B cell (primary cell): ENCODE results near the gene NIN. TPM values are rescaled to one million over a fixed set of nuclear protein-coding genes. Genes with fewer than 3 reads are reported as not detected.

Experiments used
- ATAC-seq: fragments of 200-7000 bp; cut with Tn5 transposase; one replicate; pipeline ENCODE4 v1.10.0; 2021; ENCODE audit warnings: low read depth, mild to moderate bottlenecking, moderate number of reproducible peaks, moderate library complexity
- CTCF ChIA-PET: fragments of 350-600 bp; sonication (Branson Sonifier 250); formaldehyde crosslinking; loops from one replicate; lab custom pipeline; 2021; ENCODE audit warnings: antibody characterized with exemption, inconsistent platforms; lab: Charles Lee
- POLR2A ChIA-PET: fragments of 350-600 bp; sonication (Branson Sonifier 250); formaldehyde crosslinking; loops from one replicate; lab custom pipeline; 2021; ENCODE audit warnings: antibody characterized with exemption; lab: Charles Lee
- DNase-seq: peaks from one replicate; pipeline ENCODE4 v3.0.0; 2013
- H2AFZ ChIP-seq: 2 replicates; pipeline ENCODE4 v1.6.1; 2012; ENCODE audit warnings: mild to moderate bottlenecking, low read depth, low read length; ENCODE audit not compliant: insufficient read depth, poor library complexity, severe bottlenecking
- H3K27ac ChIP-seq, 2 donors: 1 replicate in 1 of 2; 2 replicates in 1 of 2; pipeline ENCODE4 v1.5.1; 2012 to 2013; ENCODE audit warnings: low read length in 2 of 2, mild to moderate bottlenecking in 2 of 2, moderate library complexity in 1 of 2
- H3K27me3 ChIP-seq, 4 experiments: fragments of 200-600 bp in 1 of 4; sonication (generic) in 1 of 4; replicated peaks in 1 of 4; 1 replicate in 2 of 4; 2 replicates in 2 of 4; pipeline versions ENCODE4 v1.6.1 to v1.7.0; 2013 to 2016; ENCODE audit warnings: low read length in 3 of 4, mild to moderate bottlenecking in 2 of 4, mixed read lengths in 1 of 4, moderate library complexity in 1 of 4; ENCODE audit not compliant: insufficient read depth in 4 of 4, control insufficient read depth in 3 of 4; ENCODE audit errors: control extremely low read depth in 1 of 4
- H3K36me3 ChIP-seq, 2 experiments: replicated peaks in 1 of 2; 1 replicate in 1 of 2; 2 replicates in 1 of 2; pipeline versions ENCODE4 v1.6.1 to v1.7.1; 2013; ENCODE audit warnings: low read length in 1 of 2; ENCODE audit not compliant: insufficient read depth in 2 of 2, control insufficient read depth in 1 of 2; ENCODE audit errors: control extremely low read depth in 1 of 2, extremely low read depth in 1 of 2
- H3K4me1 ChIP-seq, 2 donors: fragments of 200-600 bp in 1 of 2; sonication (generic) in 1 of 2; 1 replicate in 1 of 2; 2 replicates in 1 of 2; pipeline versions ENCODE4 v1.5.1 to v1.6.1; 2013 to 2017; ENCODE audit warnings: low read length in 2 of 2; ENCODE audit not compliant: control insufficient read depth in 2 of 2, insufficient read depth in 2 of 2
- H3K4me2 ChIP-seq: replicated peaks from 2 replicates; pipeline ENCODE3; 2012; ENCODE audit warnings: mild to moderate bottlenecking, low read depth, low read length; ENCODE audit not compliant: poor library complexity, severe bottlenecking
- H3K4me3 ChIP-seq, 5 experiments: fragments of 200-600 bp in 1 of 5; sonication (generic) in 1 of 5; 1 replicate in 3 of 5; 2 replicates in 2 of 5; pipeline versions ENCODE4 v1.5.1 to v1.7.0; 2011 to 2016; ENCODE audit warnings: low read length in 4 of 5, mild to moderate bottlenecking in 4 of 5, low read depth in 2 of 5, control low read depth in 1 of 5, moderate library complexity in 1 of 5; ENCODE audit not compliant: insufficient read depth in 1 of 5; ENCODE audit errors: control extremely low read depth in 1 of 5, extremely low read depth in 1 of 5
- H3K79me2 ChIP-seq: fragments of 200-600 bp; sonication (generic); one replicate; pipeline ENCODE4 v1.6.0; 2016; ENCODE audit warnings: low read length; ENCODE audit not compliant: control insufficient read depth, insufficient read depth
- H3K9ac ChIP-seq: fragments of 200-600 bp; sonication (generic); 2 replicates; pipeline ENCODE4 v1.6.1; 2017; ENCODE audit warnings: mild to moderate bottlenecking, low read length, moderate library complexity
- H3K9me3 ChIP-seq, 3 donors: one replicate each; pipeline versions ENCODE4 v1.6.1 to v1.7.1; 2013; ENCODE audit warnings: low read length in 2 of 3; ENCODE audit not compliant: control insufficient read depth in 2 of 3, insufficient read depth in 1 of 3; ENCODE audit errors: control extremely low read depth in 1 of 3
- H4K20me1 ChIP-seq: 2 replicates; pipeline ENCODE4 v1.6.0; 2012; ENCODE audit warnings: mild to moderate bottlenecking, low read length; ENCODE audit not compliant: insufficient read depth, control insufficient read depth, poor library complexity, severe bottlenecking
- H3K27ac Mint-ChIP-seq: one replicate; pipeline ENCODE4 v1.8.0; 2021; ENCODE audit warnings: mixed read lengths
- H3K27me3 Mint-ChIP-seq: one replicate; pipeline ENCODE4 v1.8.0; 2021; ENCODE audit warnings: mixed read lengths
- H3K4me1 Mint-ChIP-seq: one replicate; pipeline ENCODE4 v1.8.0; 2021; ENCODE audit warnings: mixed read lengths
- H3K4me3 Mint-ChIP-seq: one replicate; pipeline ENCODE4 v1.8.0; 2021; ENCODE audit warnings: mixed read lengths
- H3K9me3 Mint-ChIP-seq: one replicate; pipeline ENCODE4 v1.8.0; 2022; ENCODE audit warnings: mixed read lengths; ENCODE audit not compliant: insufficient read depth
- EZH2 ChIP-seq: IDR thresholded peaks from 2 replicates; pipeline ENCODE4 v1.6.1; 2012; ENCODE audit warnings: borderline replicate concordance, low read depth, mild to moderate bottlenecking, moderate library complexity, low read length; ENCODE audit not compliant: insufficient read depth, poor library complexity, severe bottlenecking
- WGBS: methylation state at CpG from one replicate; pipeline ENCODE4 v1.1.5; 2013; ENCODE audit warnings: missing lambda C conversion rate; ENCODE audit not compliant: insufficient coverage; 5-methylcytosine and 5-hydroxymethylcytosine counted together
- intact Hi-C: fragments of 100-400 bp; cut with micrococcal nuclease; formaldehyde crosslinking; loops from one replicate; pipeline ENCODE4 v1.10.0; 2022
- polyA minus RNA-seq: library from RNA; depleted of rRNA, polyadenylated mRNA; stranded (reverse); fragments of >200 nt; gene quantifications from 2 replicates; pipeline ENCODE4 v1.2.3, GENCODE V29; 2012
- polyA plus RNA-seq: library from polyadenylated mRNA; depleted of rRNA; stranded (reverse); fragments of >200 nt; gene quantifications from 2 replicates; pipeline ENCODE4 v1.2.3, GENCODE V29; 2012
- total RNA-seq, 2 donors: library from RNA; stranded (reverse); fragments of 120-200 nt in 1 of 2; gene quantifications; 1 replicate in 1 of 2; 2 replicates in 1 of 2; pipeline versions ENCODE4 v1.2.3 to v1.2.4, GENCODE V29; 2013 to 2022
- TF ChIP-seq, protein P1 (sequence below): fragments of 200-600 bp; IDR thresholded peaks from one replicate; pipeline ENCODE4 v1.8.0; 2022; ENCODE audit warnings: antibody characterized with exemption, mild to moderate bottlenecking

The NIN gene, protein sequence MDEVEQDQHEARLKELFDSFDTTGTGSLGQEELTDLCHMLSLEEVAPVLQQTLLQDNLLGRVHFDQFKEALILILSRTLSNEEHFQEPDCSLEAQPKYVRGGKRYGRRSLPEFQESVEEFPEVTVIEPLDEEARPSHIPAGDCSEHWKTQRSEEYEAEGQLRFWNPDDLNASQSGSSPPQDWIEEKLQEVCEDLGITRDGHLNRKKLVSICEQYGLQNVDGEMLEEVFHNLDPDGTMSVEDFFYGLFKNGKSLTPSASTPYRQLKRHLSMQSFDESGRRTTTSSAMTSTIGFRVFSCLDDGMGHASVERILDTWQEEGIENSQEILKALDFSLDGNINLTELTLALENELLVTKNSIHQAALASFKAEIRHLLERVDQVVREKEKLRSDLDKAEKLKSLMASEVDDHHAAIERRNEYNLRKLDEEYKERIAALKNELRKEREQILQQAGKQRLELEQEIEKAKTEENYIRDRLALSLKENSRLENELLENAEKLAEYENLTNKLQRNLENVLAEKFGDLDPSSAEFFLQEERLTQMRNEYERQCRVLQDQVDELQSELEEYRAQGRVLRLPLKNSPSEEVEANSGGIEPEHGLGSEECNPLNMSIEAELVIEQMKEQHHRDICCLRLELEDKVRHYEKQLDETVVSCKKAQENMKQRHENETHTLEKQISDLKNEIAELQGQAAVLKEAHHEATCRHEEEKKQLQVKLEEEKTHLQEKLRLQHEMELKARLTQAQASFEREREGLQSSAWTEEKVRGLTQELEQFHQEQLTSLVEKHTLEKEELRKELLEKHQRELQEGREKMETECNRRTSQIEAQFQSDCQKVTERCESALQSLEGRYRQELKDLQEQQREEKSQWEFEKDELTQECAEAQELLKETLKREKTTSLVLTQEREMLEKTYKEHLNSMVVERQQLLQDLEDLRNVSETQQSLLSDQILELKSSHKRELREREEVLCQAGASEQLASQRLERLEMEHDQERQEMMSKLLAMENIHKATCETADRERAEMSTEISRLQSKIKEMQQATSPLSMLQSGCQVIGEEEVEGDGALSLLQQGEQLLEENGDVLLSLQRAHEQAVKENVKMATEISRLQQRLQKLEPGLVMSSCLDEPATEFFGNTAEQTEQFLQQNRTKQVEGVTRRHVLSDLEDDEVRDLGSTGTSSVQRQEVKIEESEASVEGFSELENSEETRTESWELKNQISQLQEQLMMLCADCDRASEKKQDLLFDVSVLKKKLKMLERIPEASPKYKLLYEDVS (N-terminal part only)
- 211 and 219 TPM in 2 replicates for total RNA-seq
- 160 TPM for total RNA-seq (2013)
- polyA plus RNA-seq = 25.4 and 46.2 TPM in 2 replicates
- 81.0 and 119 TPM in 2 replicates for polyA minus RNA-seq

DNA sequence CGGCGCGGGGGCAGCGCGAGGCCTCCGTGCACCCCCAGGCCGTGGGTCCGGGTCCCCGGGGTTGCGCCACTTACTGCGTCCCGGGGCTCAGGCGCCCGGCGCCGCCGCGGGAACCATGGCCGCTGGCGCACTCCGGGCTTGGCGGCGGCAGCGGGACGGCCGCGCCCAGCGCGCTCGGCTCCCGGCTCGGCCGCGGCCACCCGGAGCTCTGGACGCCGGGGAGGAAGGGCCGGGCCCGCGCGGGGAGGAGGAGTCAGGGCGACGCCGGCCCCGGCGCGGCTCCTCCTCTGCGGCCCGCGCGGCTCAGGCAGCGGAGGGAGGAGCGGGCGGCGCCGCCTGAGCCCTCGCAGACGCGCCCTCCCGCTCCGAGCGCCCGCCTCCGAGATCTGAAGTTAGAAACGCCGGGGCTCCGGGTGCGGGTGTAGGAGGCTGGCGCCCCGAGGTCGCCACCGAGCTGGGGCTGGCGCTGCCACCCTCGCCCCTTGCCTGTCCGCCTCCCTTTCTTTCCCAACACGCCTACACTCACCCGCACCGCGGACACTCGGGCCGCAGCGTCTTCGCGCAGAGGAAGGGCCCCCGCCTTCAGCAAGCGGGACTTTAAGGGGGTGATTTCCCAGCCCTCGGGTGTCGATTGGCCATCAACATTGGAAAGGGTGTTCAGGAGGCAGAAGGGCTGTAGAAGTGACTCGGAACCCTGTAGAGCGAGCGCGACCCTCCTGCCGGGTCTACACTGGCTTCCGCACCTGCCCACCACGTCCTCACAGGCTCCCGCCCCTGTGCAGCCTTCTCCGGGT lies at the start of gene NIN:
TSS of gene NIN (minus strand) at position 231 of the 794 bp plus-strand sequence. CDS start 9,106 bp downstream, outside the sequence.
- peak within 1 kb of the TSS; percentile 99 for H3K4me3 Mint-ChIP-seq
- H3K27ac Mint-ChIP-seq = peak within 1 kb of the TSS; percentile 99
- intact Hi-C loops = loop anchor here (1.0 to 5.0 kb wide), 7 partner anchors 9 to 1197 kb away; partner anchors contain the start of gene SAV1
- peak within 1 kb of the TSS; percentile 93 to 95 for H3K27ac ChIP-seq
- ChIA-PET CTCF (interaction anchor here (0.7 to 3.5 kb wide), 12 partner anchors 8 to 54 kb away, joined by 3 to 47 read pairs (median 4); no protein-coding TSS in a partner anchor), POLR2A (interaction anchor here (0.7 to 3.9 kb wide), 6 partner anchors 8 to 42 kb away, joined by 3 to 24 read pairs (median 8); no protein-coding TSS in a partner anchor)
- no peaks in the 10 kb centered on the region for H3K9me3 Mint-ChIP-seq
- DNase-seq = peak; percentile 88
- H3K79me2 ChIP-seq = peaks cover 54% of the 10 kb centered on the region
- under 1% methylated on average over 84 of the region's 97 CpGs for WGBS
- peaks cover 66% of the 10 kb centered on the region for H3K4me1 Mint-ChIP-seq
- peaks cover 5 to 11% of the 10 kb centered on the region in 2 experiments for H3K36me3 ChIP-seq
- H3K9ac ChIP-seq = peak within 1 kb of the TSS; percentile 86
- no peaks in the 10 kb centered on the region for H3K27me3 Mint-ChIP-seq
- no peaks in the 10 kb centered on the region for H3K9me3 ChIP-seq
- H2AFZ ChIP-seq = peak within 1 kb of the TSS; percentile 84
- no peaks in the 10 kb centered on the region for H4K20me1 ChIP-seq
- peak within 1 kb of the TSS; percentile 70 to 90 (median 71) for H3K4me3 ChIP-seq
- TF ChIP-seq EZH2 = no peak
- TF ChIP-seq, protein P1, sequence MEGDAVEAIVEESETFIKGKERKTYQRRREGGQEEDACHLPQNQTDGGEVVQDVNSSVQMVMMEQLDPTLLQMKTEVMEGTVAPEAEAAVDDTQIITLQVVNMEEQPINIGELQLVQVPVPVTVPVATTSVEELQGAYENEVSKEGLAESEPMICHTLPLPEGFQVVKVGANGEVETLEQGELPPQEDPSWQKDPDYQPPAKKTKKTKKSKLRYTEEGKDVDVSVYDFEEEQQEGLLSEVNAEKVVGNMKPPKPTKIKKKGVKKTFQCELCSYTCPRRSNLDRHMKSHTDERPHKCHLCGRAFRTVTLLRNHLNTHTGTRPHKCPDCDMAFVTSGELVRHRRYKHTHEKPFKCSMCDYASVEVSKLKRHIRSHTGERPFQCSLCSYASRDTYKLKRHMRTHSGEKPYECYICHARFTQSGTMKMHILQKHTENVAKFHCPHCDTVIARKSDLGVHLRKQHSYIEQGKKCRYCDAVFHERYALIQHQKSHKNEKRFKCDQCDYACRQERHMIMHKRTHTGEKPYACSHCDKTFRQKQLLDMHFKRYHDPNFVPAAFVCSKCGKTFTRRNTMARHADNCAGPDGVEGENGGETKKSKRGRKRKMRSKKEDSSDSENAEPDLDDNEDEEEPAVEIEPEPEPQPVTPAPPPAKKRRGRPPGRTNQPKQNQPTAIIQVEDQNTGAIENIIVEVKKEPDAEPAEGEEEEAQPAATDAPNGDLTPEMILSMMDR = no peak
- peaks cover 49 to 60% of the 10 kb centered on the region in 2 donors for H3K4me1 ChIP-seq
- no peaks in the 10 kb centered on the region for H3K27me3 ChIP-seq
- peak; percentile 83 for ATAC-seq
- peak within 1 kb of the TSS; percentile 87 for H3K4me2 ChIP-seq
